Caco-2 (cell line): ENCODE results near the gene CTCF. TPM values are rescaled to one million over a fixed set of nuclear protein-coding genes. Genes with fewer than 3 reads are reported as not detected.

Experiments used
- BruUV-seq: library from RNA; stranded (reverse); fragments of 400-500 nt; replicated peaks from 2 replicates; lab custom pipeline; 2021; lab: Mats Ljungman, UMichigan
- CTCF ChIA-PET: fragments of 300-600 bp; sonication (Branson Sonifier 250); formaldehyde crosslinking; loops from one replicate; lab custom pipeline; 2022; ENCODE audit warnings: antibody characterized with exemption; lab: Charles Lee
- POLR2A ChIA-PET: fragments of 300-600 bp; sonication (Branson Sonifier 250); formaldehyde crosslinking; loops from one replicate; lab custom pipeline; 2022; ENCODE audit warnings: antibody characterized with exemption; lab: Charles Lee
- DNase-seq, 2 experiments: peaks; one replicate each; pipeline versions ENCODE4 v3.0.0 to v3.0.0-alpha.2; 2020 to 2022
- H3K27me3 ChIP-seq: replicated peaks from 2 replicates; pipeline ENCODE4 v1.6.0; 2011; ENCODE audit warnings: low read length; ENCODE audit not compliant: control insufficient read depth, insufficient read depth
- H3K36me3 ChIP-seq: 2 replicates; pipeline ENCODE4 v1.5.1; 2011; ENCODE audit warnings: low read length; ENCODE audit not compliant: control insufficient read depth, insufficient read depth
- H3K4me1 ChIP-seq: fragments of 250-450 bp; sonication (Bioruptor Pico); 2 replicates; pipeline ENCODE4 v1.5.1; 2020; ENCODE audit warnings: mild to moderate bottlenecking
- H3K4me3 ChIP-seq: 2 replicates; pipeline ENCODE4 v1.5.1; 2011; ENCODE audit warnings: low read depth, mild to moderate bottlenecking, control low read depth, low read length
- H3K9me3 ChIP-seq: fragments of 250-450 bp; sonication (Bioruptor Pico); 2 replicates; pipeline ENCODE4 v1.5.1; 2020; ENCODE audit warnings: mild to moderate bottlenecking, moderate library complexity
- H3K27ac Mint-ChIP-seq: one replicate; pipeline ENCODE4 v1.8.0; 2022; ENCODE audit warnings: mixed read lengths; ENCODE audit not compliant: unreplicated experiment
- H3K27me3 Mint-ChIP-seq: one replicate; pipeline ENCODE4 v1.8.0; 2022; ENCODE audit warnings: mixed read lengths; ENCODE audit not compliant: insufficient read depth, unreplicated experiment
- H3K36me3 Mint-ChIP-seq: one replicate; pipeline ENCODE4 v1.8.0; 2022; ENCODE audit warnings: mild to moderate bottlenecking, mixed read lengths; ENCODE audit not compliant: insufficient read depth, unreplicated experiment
- H3K4me1 Mint-ChIP-seq: one replicate; pipeline ENCODE4 v1.8.0; 2022; ENCODE audit warnings: low read depth, mixed read lengths; ENCODE audit not compliant: unreplicated experiment
- H3K4me3 Mint-ChIP-seq: one replicate; pipeline ENCODE4 v1.8.0; 2022; ENCODE audit warnings: mild to moderate bottlenecking, moderate library complexity, mixed read lengths; ENCODE audit not compliant: unreplicated experiment
- H3K9me3 Mint-ChIP-seq: one replicate; pipeline ENCODE4 v1.8.0; 2022; ENCODE audit warnings: mixed read lengths; ENCODE audit not compliant: unreplicated experiment
- intact Hi-C: fragments of 100-400 bp; cut with micrococcal nuclease; formaldehyde crosslinking; loops from one replicate; pipeline ENCODE4 v1.10.0; 2022; ENCODE audit not compliant: unreplicated experiment
- total RNA-seq: library from RNA; stranded (reverse); gene quantifications from 2 replicates; pipeline ENCODE4 v1.2.3, GENCODE V29; 2022
- TF ChIP-seq, protein P1 (sequence below), 2 experiments: fragments of 200-600 bp in 1 of 2; IDR thresholded peaks; 1 replicate in 1 of 2; 2 replicates in 1 of 2; pipeline versions ENCODE4 v1.5.1 to v1.8.0; 2011 to 2022; ENCODE audit warnings: antibody characterized with exemption in 1 of 2, control low read depth in 1 of 2, inconsistent platforms in 1 of 2, low read depth in 1 of 2, low read length in 1 of 2, mild to moderate bottlenecking in 1 of 2, moderate library complexity in 1 of 2; ENCODE audit not compliant: insufficient read depth in 1 of 2, severe bottlenecking in 1 of 2, unreplicated experiment in 1 of 2

Gene CTCF
- total RNA-seq, 1 experiment from 2014 or later, result 67.8 TPM

- CTCF ChIA-PET, result no interaction called here
- no peaks in the 10 kb centered on the region for H3K36me3 Mint-ChIP-seq
- H3K27ac Mint-ChIP-seq, result peak overlapping the region; percentile 16
- no peaks in the 10 kb centered on the region for H3K9me3 Mint-ChIP-seq
- no peak for DNase-seq
- H3K4me1 ChIP-seq, result peaks cover 15% of the 10 kb centered on the region
- BruUV-seq, result no TSS peak
- H3K9me3 ChIP-seq, result no peaks in the 10 kb centered on the region
- TF ChIP-seq, protein P1, sequence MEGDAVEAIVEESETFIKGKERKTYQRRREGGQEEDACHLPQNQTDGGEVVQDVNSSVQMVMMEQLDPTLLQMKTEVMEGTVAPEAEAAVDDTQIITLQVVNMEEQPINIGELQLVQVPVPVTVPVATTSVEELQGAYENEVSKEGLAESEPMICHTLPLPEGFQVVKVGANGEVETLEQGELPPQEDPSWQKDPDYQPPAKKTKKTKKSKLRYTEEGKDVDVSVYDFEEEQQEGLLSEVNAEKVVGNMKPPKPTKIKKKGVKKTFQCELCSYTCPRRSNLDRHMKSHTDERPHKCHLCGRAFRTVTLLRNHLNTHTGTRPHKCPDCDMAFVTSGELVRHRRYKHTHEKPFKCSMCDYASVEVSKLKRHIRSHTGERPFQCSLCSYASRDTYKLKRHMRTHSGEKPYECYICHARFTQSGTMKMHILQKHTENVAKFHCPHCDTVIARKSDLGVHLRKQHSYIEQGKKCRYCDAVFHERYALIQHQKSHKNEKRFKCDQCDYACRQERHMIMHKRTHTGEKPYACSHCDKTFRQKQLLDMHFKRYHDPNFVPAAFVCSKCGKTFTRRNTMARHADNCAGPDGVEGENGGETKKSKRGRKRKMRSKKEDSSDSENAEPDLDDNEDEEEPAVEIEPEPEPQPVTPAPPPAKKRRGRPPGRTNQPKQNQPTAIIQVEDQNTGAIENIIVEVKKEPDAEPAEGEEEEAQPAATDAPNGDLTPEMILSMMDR (IDR thresholded peaks at IDR 0.05; ENCODE audit: insufficient read depth in 1 of 2, low read depth in 1 of 2, low read length in 1 of 2, severe bottlenecking in 1 of 2, unreplicated experiment in 1 of 2), result no peak
- intact Hi-C loops, result no loop called here
- H3K4me3 Mint-ChIP-seq, result no peak overlapping the region
- H3K36me3 ChIP-seq, result no peaks in the 10 kb centered on the region
- H3K4me3 ChIP-seq, result no peak overlapping the region
- H3K27me3 Mint-ChIP-seq, result no peaks in the 10 kb centered on the region
- no peaks in the 10 kb centered on the region for H3K27me3 ChIP-seq
- POLR2A ChIA-PET, result no interaction called here
- H3K4me1 Mint-ChIP-seq, result peaks cover 4% of the 10 kb centered on the region
These were observed 112.7 kb downstream of the CTCF start for GRCh38 chr16:67674851-67675578.

DNA sequence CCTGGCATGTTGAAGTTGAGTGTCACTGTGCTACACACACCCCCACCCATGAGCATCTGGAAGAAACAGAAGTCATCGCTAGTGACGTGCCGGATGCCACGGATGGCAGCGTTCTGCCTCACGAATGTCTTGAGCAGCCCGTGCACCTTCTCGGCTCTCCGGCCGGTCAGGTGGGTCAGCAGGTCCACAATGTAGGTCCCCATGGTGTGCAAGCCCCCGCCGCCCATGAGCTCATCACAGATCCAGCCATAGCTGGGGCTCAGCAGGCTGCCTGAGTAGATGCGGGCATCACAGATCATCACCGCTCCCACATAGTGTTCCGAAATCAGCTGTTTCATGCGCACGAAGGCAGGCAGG is 113.2 kb downstream of the CTCF start:
- H3K27me3 ChIP-seq, result no peaks in the 10 kb centered on the region
- no peaks in the 10 kb centered on the region for H3K36me3 Mint-ChIP-seq
- DNase-seq, result no peak
- H3K36me3 ChIP-seq, result no peaks in the 10 kb centered on the region
- no peak overlapping the region for H3K4me3 ChIP-seq
- H3K4me1 Mint-ChIP-seq, result peaks cover 4% of the 10 kb centered on the region
- H3K27ac Mint-ChIP-seq, result no peak overlapping the region
- no peaks in the 10 kb centered on the region for H3K9me3 ChIP-seq
- CTCF ChIA-PET, result no interaction called here
- BruUV-seq, result no TSS peak
- H3K9me3 Mint-ChIP-seq, result no peaks in the 10 kb centered on the region
- intact Hi-C loops, result no loop called here
- H3K4me3 Mint-ChIP-seq, result no peak overlapping the region
- POLR2A ChIA-PET, result no interaction called here
- H3K4me1 ChIP-seq, result peaks cover 15% of the 10 kb centered on the region
- H3K27me3 Mint-ChIP-seq, result no peaks in the 10 kb centered on the region
- TF ChIP-seq, protein P1 (IDR thresholded peaks at IDR 0.05; ENCODE audit: insufficient read depth in 1 of 2, low read depth in 1 of 2, low read length in 1 of 2, severe bottlenecking in 1 of 2, unreplicated experiment in 1 of 2), result no peak

- Histone ChIP-seq H3K27me3 (no peaks in the 10 kb centered on the region), H3K4me1 (peaks cover 15% of the 10 kb centered on the region), H3K36me3 (no peaks in the 10 kb centered on the region), H3K9me3 (no peaks in the 10 kb centered on the region), H3K4me3 (no peak overlapping the region)
- Mint-ChIP-seq H3K27me3 (no peaks in the 10 kb centered on the region), H3K27ac (no peak overlapping the region), H3K9me3 (no peaks in the 10 kb centered on the region), H3K4me1 (peaks cover 4% of the 10 kb centered on the region), H3K36me3 (no peaks in the 10 kb centered on the region), H3K4me3 (no peak overlapping the region)
- no peak for DNase-seq
- intact Hi-C loops, result no loop called here
- POLR2A ChIA-PET, result no interaction called here
- BruUV-seq, result no TSS peak
- CTCF ChIA-PET, result interaction anchor here (0.6 kb wide), 1 partner anchor 141 kb away, joined by 3 read pairs; no protein-coding TSS in a partner anchor
- TF ChIP-seq, protein P1 (IDR thresholded peaks at IDR 0.05; ENCODE audit: insufficient read depth in 1 of 2, low read depth in 1 of 2, low read length in 1 of 2, severe bottlenecking in 1 of 2, unreplicated experiment in 1 of 2), result no peak
These were observed 113.7 kb downstream of the CTCF start for GRCh38 chr16:67675999-67676398.
